Glutamatergic neuron (in vitro differentiated cells): ENCODE data around the gene EID2B. TPM values are rescaled to one million over a fixed set of nuclear protein-coding genes. Genes with fewer than 3 reads are reported as not detected.

Experiments used
- DNase-seq: peaks from one replicate; pipeline ENCODE4 v3.0.0; 2022
- H3K27ac Mint-ChIP-seq: one replicate; pipeline ENCODE4 v1.8.0; 2020; ENCODE audit warnings: mild to moderate bottlenecking, mixed read lengths, inconsistent platforms; ENCODE audit not compliant: unreplicated experiment
- H3K27me3 Mint-ChIP-seq: one replicate; pipeline ENCODE4 v1.8.0; 2020; ENCODE audit warnings: mild to moderate bottlenecking, moderate library complexity, mixed read lengths, inconsistent platforms; ENCODE audit not compliant: unreplicated experiment
- H3K36me3 Mint-ChIP-seq: one replicate; pipeline ENCODE4 v1.8.0; 2020; ENCODE audit warnings: mild to moderate bottlenecking, mixed read lengths, inconsistent platforms; ENCODE audit not compliant: unreplicated experiment
- H3K4me1 Mint-ChIP-seq: one replicate; pipeline ENCODE4 v1.8.0; 2020; ENCODE audit warnings: mild to moderate bottlenecking, low read depth, mixed read lengths, inconsistent platforms; ENCODE audit not compliant: unreplicated experiment
- H3K4me3 Mint-ChIP-seq: one replicate; pipeline ENCODE4 v1.8.0; 2020; ENCODE audit warnings: mild to moderate bottlenecking, mixed read lengths, inconsistent platforms; ENCODE audit not compliant: unreplicated experiment
- H3K9me3 Mint-ChIP-seq: one replicate; pipeline ENCODE4 v1.8.0; 2020; ENCODE audit warnings: mild to moderate bottlenecking, moderate library complexity, mixed read lengths, inconsistent platforms; ENCODE audit not compliant: unreplicated experiment
- total RNA-seq: library from RNA; stranded (reverse); fragmentation: NEBNext Ultra II Directional; extraction: Animal tissue kit (Norgen Biotek cat#: 25700); gene quantifications from one replicate; pipeline ENCODE4 v1.2.1, GENCODE V29; 2021; ENCODE audit not compliant: unreplicated experiment
- TF ChIP-seq, protein P1 (sequence below): fragments of 200-600 bp; sonication (generic); IDR thresholded peaks from one replicate; pipeline ENCODE4 v1.5.0; 2021; ENCODE audit not compliant: partially characterized antibody, unreplicated experiment

The EID2B gene
- total RNA-seq, 1 donor from 2014 or later, result 7.6 TPM

- TF ChIP-seq, protein P1, sequence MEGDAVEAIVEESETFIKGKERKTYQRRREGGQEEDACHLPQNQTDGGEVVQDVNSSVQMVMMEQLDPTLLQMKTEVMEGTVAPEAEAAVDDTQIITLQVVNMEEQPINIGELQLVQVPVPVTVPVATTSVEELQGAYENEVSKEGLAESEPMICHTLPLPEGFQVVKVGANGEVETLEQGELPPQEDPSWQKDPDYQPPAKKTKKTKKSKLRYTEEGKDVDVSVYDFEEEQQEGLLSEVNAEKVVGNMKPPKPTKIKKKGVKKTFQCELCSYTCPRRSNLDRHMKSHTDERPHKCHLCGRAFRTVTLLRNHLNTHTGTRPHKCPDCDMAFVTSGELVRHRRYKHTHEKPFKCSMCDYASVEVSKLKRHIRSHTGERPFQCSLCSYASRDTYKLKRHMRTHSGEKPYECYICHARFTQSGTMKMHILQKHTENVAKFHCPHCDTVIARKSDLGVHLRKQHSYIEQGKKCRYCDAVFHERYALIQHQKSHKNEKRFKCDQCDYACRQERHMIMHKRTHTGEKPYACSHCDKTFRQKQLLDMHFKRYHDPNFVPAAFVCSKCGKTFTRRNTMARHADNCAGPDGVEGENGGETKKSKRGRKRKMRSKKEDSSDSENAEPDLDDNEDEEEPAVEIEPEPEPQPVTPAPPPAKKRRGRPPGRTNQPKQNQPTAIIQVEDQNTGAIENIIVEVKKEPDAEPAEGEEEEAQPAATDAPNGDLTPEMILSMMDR, result no peak
- Mint-ChIP-seq H3K4me1 (no peaks in the 10 kb centered on the region), H3K9me3 (no peaks in the 10 kb centered on the region), H3K36me3 (no peaks in the 10 kb centered on the region), H3K27me3 (peaks cover 3% of the 10 kb centered on the region), H3K4me3 (no peak overlapping the region), H3K27ac (no peak overlapping the region)
- no peak for DNase-seq
Observed at GRCh38 chr19:39558624-39559117, 26.0 kb upstream of the EID2B start.

DNA sequence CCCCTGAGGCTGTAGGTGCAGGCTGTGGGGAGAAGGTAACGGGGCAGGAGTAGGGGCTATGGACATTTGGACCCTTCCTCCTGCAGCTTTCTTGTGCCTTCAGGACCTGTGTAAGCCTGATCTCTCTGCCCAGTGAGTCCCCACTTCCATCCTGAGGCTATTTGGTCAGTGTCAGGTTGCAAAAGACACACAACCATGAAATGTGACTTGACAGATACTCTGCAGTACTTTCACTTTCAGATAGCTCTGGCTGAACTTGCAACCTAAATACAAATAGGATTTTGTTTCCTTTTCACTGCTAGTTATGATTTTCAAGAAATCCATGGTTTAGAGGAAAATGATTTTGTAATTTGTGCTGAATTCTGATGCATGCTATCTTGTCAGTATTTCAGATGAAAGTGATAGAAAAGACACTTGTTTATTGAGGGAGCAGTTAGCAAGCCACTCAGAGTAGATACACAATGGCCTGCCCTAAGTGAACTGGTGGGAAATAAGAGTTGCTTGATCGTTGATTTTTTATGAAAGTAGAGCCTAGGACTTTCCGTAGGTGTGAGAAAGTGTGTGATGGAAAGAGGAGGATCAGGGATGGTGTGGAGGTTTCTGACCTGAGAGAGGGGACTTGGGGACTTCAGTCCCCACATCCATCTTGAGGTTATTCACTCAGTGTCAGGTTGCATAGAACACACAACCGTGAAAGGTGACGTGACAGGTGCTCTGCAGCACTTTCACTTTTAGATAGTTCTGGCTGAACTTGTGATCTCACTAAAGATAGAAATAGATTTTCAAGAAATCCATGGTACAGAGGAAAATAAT lies 25.4 kb upstream of the EID2B start:
- no peak overlapping the region for H3K27ac Mint-ChIP-seq
- TF ChIP-seq, protein P1, result no peak

DNA sequence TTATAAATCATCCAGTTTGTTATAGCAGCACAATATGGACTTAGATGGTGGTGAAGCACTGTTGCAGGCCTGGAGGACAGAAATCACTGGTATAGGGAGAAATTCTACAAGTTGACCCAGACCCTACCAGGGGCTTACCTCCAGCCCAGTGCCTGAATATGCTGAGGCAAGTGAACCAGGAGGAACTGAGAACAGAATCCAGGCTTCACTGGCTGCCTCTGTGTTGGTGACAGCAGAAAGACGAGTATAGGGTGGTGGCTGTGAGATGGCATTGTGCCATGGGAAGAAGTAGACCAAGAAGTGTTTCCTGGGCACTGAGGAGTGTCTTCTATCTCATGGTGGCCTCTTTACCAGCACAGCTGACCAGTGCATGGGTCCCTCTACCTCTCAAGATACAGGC lies 23.2 kb upstream of the EID2B start:
- Mint-ChIP-seq H3K9me3 (no peaks in the 10 kb centered on the region), H3K4me3 (no peak overlapping the region), H3K4me1 (no peaks in the 10 kb centered on the region), H3K27me3 (peaks cover 3% of the 10 kb centered on the region), H3K36me3 (no peaks in the 10 kb centered on the region), H3K27ac (no peak overlapping the region)
- TF ChIP-seq, protein P1, result no peak
- no peak for DNase-seq

More for the DNA sequence above, 25.4 kb upstream of the EID2B start:
- peaks cover 3% of the 10 kb centered on the region for H3K27me3 Mint-ChIP-seq
- H3K9me3 Mint-ChIP-seq, result no peaks in the 10 kb centered on the region
- H3K4me1 Mint-ChIP-seq, result no peaks in the 10 kb centered on the region
- no peak for DNase-seq
- H3K36me3 Mint-ChIP-seq, result no peaks in the 10 kb centered on the region
- H3K4me3 Mint-ChIP-seq, result no peak overlapping the region

DNA sequence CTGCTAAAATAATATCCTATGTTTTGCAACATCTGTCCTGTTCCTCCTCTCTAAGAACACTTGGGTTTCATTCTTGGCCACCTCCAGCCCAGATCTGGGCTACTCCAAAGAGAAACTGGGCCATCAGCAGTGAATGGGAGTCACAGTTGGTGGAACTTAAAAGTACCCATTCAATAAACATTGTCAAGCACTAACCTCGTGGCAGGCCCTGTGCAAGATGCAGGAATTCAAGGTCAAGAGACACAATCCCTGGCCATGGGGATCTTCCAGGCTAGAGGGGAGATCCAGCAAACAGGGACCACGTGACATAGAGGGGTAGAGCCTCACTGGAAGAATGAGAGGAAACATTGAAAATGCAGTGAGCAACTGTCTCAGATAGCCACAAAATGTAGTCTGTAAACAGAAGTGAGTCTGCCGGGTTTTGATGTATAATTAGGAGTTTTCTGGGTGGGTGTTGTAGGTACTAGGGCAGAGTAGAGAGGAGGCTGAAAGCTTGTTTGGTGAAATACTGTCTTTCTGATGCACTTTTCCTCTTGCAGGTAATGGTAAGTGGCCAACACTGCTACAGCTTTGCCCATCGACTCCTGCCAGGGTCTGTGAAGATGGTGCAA lies 22.2 kb upstream of the EID2B start:
- Mint-ChIP-seq H3K36me3 (no peaks in the 10 kb centered on the region), H3K27me3 (peaks cover 3% of the 10 kb centered on the region), H3K4me3 (no peak overlapping the region), H3K27ac (no peak overlapping the region), H3K9me3 (no peaks in the 10 kb centered on the region), H3K4me1 (no peaks in the 10 kb centered on the region)
- TF ChIP-seq, protein P1, result no peak
- no peak for DNase-seq

- peaks cover 3% of the 10 kb centered on the region for H3K27me3 Mint-ChIP-seq
- no peaks in the 10 kb centered on the region for H3K36me3 Mint-ChIP-seq
- no peak for DNase-seq
- no peaks in the 10 kb centered on the region for H3K9me3 Mint-ChIP-seq
- TF ChIP-seq, protein P1, result no peak
- H3K4me3 Mint-ChIP-seq, result no peak overlapping the region
- no peaks in the 10 kb centered on the region for H3K4me1 Mint-ChIP-seq
- no peak overlapping the region for H3K27ac Mint-ChIP-seq
Observed at GRCh38 chr19:39553082-39553652, 20.5 kb upstream of the EID2B start.
